Stomach smooth muscle (tissue), 2 donors: ENCODE results near the gene WDR17.

ENCODE experiments used
- H3K27ac ChIP-seq: one replicate; pipeline ENCODE4 v1.7.0; 2013; ENCODE audit warnings: mild to moderate bottlenecking, low read length, inconsistent platforms
- H3K27me3 ChIP-seq, 2 donors: one replicate each; pipeline ENCODE4 v1.7.0; 2013; ENCODE audit warnings: low read length in 2 of 2; ENCODE audit not compliant: insufficient read depth in 2 of 2, control insufficient read depth in 1 of 2
- H3K36me3 ChIP-seq, 2 donors: one replicate each; pipeline ENCODE4 v1.7.0; 2013; ENCODE audit warnings: low read length in 2 of 2; ENCODE audit not compliant: control insufficient read depth in 2 of 2, insufficient read depth in 2 of 2
- H3K4me1 ChIP-seq: one replicate; pipeline ENCODE4 v1.7.0; 2013; ENCODE audit warnings: low read length; ENCODE audit not compliant: control insufficient read depth, insufficient read depth
- H3K4me3 ChIP-seq, 2 donors: one replicate each; pipeline ENCODE4 v1.7.0; 2013; ENCODE audit warnings: low read length in 2 of 2
- H3K9ac ChIP-seq, 2 donors: one replicate each; pipeline ENCODE4 v1.7.0; 2013; ENCODE audit warnings: low read length in 2 of 2, mild to moderate bottlenecking in 1 of 2
- H3K9me3 ChIP-seq, 2 donors: one replicate each; pipeline ENCODE4 v1.7.0; 2013; ENCODE audit warnings: low read length in 2 of 2; ENCODE audit not compliant: control insufficient read depth in 2 of 2
- donor health status: healthy.
- donor health status: Pancreatic carcinoma.

The WDR17 gene

DNA sequence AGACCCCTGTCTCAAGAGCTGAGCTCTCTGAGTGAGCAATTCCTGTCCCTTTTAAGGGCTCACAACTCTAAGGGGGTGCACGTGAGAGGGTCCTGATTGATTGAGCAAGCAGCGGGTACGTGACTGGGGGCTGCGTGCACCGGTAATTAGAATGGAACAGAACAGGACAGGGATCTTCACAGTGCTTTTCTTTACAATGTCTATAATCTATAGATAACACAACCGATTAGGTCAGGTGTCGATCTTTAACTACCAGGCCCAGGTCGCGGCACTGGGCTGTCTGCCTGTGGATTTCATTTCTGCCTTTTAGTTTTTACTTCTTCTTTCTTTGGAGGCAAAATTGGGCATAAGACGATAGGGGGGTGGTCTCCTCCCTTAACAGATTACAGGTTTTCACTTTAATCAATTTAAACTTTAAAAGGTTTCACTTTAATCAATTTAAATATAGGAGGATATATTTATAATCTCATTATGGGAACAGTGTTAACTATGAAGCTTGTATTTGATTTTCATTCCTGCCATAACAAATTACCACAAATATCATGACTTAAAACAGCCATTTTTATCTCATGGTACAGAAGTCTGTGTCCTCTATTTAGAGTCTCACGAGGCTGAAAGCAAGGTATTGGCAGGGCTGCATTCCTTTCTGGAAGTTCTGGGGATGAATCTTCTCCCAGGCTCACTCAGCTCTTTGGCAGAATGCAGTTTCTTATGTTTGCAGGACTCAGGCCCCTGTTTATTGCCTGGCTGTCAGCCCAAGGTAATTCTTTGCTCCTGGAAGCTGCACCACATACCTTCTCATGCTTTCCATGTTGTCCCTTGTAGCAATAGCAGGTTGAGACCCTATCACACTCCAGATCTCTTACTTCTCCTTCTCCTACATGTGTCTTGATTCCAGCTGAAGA lies 124.5 kb downstream of the WDR17 start:
- Histone ChIP-seq H3K4me3 (no peak overlapping the region), H3K4me1 (peaks cover 12% of the 10 kb centered on the region), H3K9me3 (no peaks in the 10 kb centered on the region), H3K27me3 (no peaks in the 10 kb centered on the region), H3K9ac (no peak overlapping the region), H3K36me3 (no peaks in the 10 kb centered on the region), H3K27ac (peak overlapping the region; percentile 26)

DNA sequence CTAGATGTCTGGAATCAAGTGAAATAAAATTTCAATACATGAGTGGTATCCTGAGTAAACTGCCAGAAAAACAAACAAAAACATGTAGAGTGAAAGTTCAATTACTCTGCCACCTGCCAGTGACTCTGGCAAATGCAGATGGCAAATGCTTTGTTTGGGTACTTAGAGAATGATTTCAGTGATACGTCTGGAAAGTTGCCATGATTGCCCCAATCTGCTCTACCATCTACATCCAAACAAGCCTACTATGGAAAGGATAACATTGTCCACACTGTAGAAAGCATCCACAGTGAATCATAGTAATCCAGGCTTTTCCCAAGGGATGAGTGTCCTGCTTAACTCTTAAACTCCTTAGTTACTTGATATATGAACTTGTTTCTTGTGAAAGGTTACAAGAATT lies 126.3 kb downstream of the WDR17 start:
- no peaks in the 10 kb centered on the region for H3K36me3 ChIP-seq
- H3K27ac ChIP-seq: no peak overlapping the region
- no peaks in the 10 kb centered on the region for H3K27me3 ChIP-seq
- peaks cover 11% of the 10 kb centered on the region for H3K4me1 ChIP-seq
- H3K4me3 ChIP-seq: no peak overlapping the region
- no peaks in the 10 kb centered on the region for H3K9me3 ChIP-seq
- H3K9ac ChIP-seq: no peak overlapping the region

DNA sequence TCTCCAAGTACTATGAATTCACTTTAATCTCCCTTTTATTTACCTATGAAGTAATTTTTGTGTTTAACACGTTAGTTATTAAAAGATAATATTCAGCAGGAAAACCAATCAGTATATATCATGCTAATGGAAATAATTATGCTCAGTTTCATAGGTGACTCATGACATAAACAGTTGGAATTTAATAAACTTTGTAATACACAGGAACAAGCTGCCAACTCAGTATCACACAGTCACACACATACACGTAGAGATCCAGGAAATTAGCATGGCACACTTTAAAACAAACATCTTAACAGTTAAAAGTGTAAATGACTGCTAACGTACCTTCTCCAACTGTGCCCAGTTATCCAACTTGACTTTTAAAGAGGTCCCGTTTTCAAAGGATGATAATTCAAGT lies 127.5 kb downstream of the WDR17 start:
- H3K4me3 ChIP-seq: no peak overlapping the region
- H3K36me3 ChIP-seq: no peaks in the 10 kb centered on the region
- H3K4me1 ChIP-seq: peaks cover 10% of the 10 kb centered on the region
- H3K9ac ChIP-seq: no peak overlapping the region
- H3K9me3 ChIP-seq: no peaks in the 10 kb centered on the region
- H3K27ac ChIP-seq: no peak overlapping the region
- no peaks in the 10 kb centered on the region for H3K27me3 ChIP-seq

DNA sequence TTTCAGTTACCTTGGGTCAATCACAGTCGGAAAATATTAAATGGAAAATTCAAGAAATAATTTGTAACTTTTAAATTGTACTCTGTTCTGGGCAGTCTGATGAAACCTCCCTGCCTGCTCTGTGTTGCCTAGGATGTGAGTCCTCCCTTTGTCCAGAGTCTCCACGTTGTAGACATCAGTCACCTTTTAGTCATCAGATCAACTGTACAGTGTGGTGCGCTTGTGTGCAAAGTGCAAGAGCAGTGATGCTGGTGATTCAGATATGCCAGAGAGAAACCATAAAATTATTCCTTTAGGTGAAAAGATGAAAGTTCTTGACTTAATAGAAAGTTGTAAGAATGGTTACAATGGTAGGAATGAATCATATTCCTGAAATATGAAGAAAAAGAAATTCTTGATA lies 128.3 kb downstream of the WDR17 start:
- H3K9ac ChIP-seq: no peak overlapping the region
- no peaks in the 10 kb centered on the region for H3K9me3 ChIP-seq
- H3K36me3 ChIP-seq: no peaks in the 10 kb centered on the region
- peaks cover 10% of the 10 kb centered on the region for H3K4me1 ChIP-seq
- no peaks in the 10 kb centered on the region for H3K27me3 ChIP-seq
- H3K27ac ChIP-seq: no peak overlapping the region
- no peak overlapping the region for H3K4me3 ChIP-seq

DNA sequence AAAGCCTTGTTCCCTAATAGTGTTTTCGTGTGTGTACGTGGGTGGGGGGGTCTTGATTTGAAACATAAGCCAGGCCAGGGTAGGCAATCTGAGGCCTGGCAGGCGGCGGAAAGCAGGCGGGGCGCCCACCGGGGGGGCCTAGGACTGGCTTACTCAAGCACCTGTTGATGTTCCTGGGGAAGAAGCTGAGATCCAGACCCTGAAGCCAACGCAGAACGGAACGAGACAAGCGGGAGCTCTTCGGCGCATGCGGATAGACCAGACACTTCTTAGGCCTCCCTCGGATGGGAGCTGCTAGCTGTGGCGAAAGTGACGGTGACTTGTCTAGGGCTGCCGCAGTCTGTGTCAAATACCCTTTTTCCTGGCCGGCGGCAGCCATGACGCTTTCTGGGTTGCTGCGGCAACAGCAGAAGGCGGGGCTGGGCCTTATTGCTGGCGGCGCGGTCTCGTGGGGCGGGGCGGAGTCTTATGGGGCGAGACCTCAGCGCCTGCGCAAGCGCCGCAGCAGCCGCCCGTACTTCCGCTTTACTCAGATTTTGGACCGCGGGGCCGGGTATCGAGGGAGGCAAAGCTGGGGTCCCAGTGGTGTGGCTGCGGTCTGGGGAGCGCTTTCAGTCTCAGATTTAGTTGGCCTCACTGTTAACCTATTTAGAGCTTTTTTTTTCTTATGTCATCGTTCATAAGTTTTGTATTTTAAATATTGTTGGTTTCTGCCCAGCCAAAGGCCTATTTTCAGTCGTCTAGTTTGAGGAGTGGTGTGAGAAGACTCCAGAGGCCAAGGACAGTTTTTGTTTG lies 129.7 kb downstream of the WDR17 start, which contains the start of gene SPATA4:
SPATA4 (minus strand) TSS at position 402 of the 795 bp plus-strand sequence; CDS start at position 379, 23 bp downstream.
- peaks cover 8% of the 10 kb centered on the region for H3K4me1 ChIP-seq
- peak within 1 kb of the TSS; percentile 74 for H3K27ac ChIP-seq
- H3K9ac ChIP-seq: peak within 1 kb of the TSS; percentile 78 to 84
- H3K27me3 ChIP-seq: no peaks in the 10 kb centered on the region
- no peaks in the 10 kb centered on the region for H3K36me3 ChIP-seq
- peak within 1 kb of the TSS; percentile 85 to 95 for H3K4me3 ChIP-seq
- no peaks in the 10 kb centered on the region for H3K9me3 ChIP-seq

DNA sequence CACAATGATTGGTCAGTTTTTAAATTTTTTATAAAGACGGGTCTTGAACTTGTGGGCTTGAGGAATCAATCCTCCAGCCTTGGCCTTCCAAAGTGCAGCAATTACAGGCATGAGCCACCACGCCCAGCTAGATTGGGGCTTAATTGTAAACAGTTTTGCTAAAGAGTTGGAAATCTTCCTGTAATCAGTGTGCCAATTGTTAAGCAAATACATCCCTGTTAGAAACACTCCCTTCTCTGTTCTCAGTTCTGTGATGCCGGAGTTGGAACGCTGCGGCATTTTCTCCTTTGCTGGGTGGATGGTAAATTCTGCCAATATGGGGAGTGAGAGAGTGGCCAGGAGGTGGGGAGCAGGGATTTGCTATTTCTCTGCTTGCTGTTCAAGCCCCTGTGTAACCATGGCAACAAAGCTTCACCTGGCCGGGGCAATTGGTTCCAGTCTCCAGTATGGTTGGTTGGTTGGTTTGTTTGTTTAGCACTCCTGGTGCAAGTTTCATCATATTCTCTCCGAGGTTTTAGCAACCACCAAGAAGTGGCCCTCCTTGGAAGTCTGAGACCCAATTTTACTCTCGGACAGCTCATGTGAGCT lies 132.8 kb downstream of the WDR17 start:
- Histone ChIP-seq H3K27ac (no peak overlapping the region), H3K9ac (no peak overlapping the region), H3K27me3 (no peaks in the 10 kb centered on the region), H3K9me3 (no peaks in the 10 kb centered on the region), H3K36me3 (no peaks in the 10 kb centered on the region), H3K4me3 (no peak overlapping the region), H3K4me1 (peaks cover 4% of the 10 kb centered on the region)

DNA sequence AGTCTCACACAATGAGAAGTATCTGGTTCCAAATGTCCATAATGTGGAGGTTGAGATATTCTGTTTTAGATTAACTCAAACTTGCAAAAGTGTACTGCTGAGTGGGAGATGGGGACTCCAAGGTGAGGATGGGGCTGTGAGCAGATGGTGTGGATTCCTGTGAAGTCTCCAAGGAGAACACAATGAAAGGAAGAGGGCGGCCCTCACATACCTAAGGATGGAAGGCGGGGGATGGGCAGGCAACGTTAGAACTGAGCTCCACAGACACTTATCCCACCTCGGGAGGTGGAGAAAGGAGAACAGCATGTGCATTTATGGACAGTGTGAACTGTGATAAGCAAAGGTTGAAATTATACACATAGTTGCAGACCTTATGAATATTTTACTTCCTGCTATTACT lies 139.7 kb downstream of the WDR17 start:
- Histone ChIP-seq H3K4me3 (no peak overlapping the region), H3K4me1 (no peaks in the 10 kb centered on the region), H3K9ac (no peak overlapping the region), H3K27me3 (no peaks in the 10 kb centered on the region), H3K27ac (no peak overlapping the region), H3K9me3 (no peaks in the 10 kb centered on the region), H3K36me3 (no peaks in the 10 kb centered on the region)

- Histone ChIP-seq H3K4me1 (no peaks in the 10 kb centered on the region), H3K36me3 (no peaks in the 10 kb centered on the region), H3K9me3 (no peaks in the 10 kb centered on the region), H3K27me3 (no peaks in the 10 kb centered on the region), H3K9ac (no peak overlapping the region), H3K27ac (no peak overlapping the region), H3K4me3 (no peak overlapping the region)
These were observed 142.2 kb downstream of the WDR17 start for GRCh38 chr4:176207839-176208238.

DNA sequence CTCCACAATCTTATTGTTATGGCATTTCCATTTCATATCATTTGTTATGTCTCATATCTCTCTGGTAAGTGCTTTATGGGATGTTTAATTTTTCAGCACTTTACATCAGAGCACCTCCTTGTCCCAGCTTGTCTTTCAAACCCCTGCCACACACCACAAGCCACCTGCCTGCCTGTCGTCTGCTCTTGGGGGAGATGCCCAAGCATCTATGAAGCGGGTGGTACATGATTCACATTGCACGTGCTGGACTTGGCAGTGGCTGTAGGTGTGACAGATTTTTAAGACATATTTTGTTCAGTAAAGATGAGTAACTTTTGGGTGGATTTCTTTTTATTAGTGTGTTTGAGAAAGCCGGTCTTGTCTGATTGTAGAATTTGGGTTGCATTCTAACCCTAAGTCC lies 143.9 kb downstream of the WDR17 start:
- Histone ChIP-seq H3K36me3 (no peaks in the 10 kb centered on the region), H3K9me3 (no peaks in the 10 kb centered on the region), H3K4me1 (no peaks in the 10 kb centered on the region), H3K4me3 (no peak overlapping the region), H3K27me3 (no peaks in the 10 kb centered on the region), H3K27ac (no peak overlapping the region), H3K9ac (no peak overlapping the region)

DNA sequence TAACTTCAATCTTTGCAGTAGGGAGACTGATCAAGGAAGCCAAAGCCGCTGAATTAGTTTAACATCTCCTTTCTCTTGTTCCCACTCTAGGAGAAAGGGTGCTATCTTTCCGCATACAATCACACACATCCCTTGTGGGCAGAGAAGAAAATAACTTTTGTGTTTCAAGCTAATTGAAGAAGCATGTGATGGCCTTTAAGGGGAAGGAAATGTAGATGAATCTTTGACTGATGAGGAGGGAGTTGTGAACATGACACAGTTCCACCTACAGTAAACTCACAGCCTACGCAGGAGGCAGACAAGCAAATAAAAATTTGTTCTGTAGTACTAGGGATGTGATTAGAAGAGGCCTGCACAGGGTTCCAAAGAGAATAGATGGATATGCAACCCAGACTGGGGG lies 144.5 kb downstream of the WDR17 start:
- Histone ChIP-seq H3K27me3 (no peaks in the 10 kb centered on the region), H3K27ac (no peak overlapping the region), H3K9ac (no peak overlapping the region), H3K4me1 (no peaks in the 10 kb centered on the region), H3K4me3 (no peak overlapping the region), H3K9me3 (no peaks in the 10 kb centered on the region), H3K36me3 (no peaks in the 10 kb centered on the region)
